HEK293 (cell line): ENCODE data around the gene CLEC16A.
A peak's percentile ranks its signal among the peaks of the same experiment; 100 is the strongest.

Experiments
- GFI1B ChIP-seq: fragments of 450-650 bp; formaldehyde crosslinking; IDR thresholded peaks from 2 replicates; pipeline ENCODE4 v1.5.1; 2016; ENCODE audit warnings: missing biosample characterization, missing genetic modification characterization
- GLIS2 ChIP-seq: fragments of 450-650 bp; formaldehyde crosslinking; IDR thresholded peaks from 2 replicates; pipeline ENCODE4 v1.5.1; 2016; ENCODE audit warnings: missing biosample characterization, missing genetic modification characterization
- HOXD13 ChIP-seq: sonication (generic); formaldehyde crosslinking; IDR thresholded peaks from 2 replicates; pipeline ENCODE4 v1.8.0; 2022; ENCODE audit warnings: missing genetic modification reagents, borderline replicate concordance
- SETDB1 ChIP-seq: IDR thresholded peaks from one replicate; pipeline ENCODE4 v1.6.1; 2017; ENCODE audit warnings: mild to moderate bottlenecking, low read length, moderate library complexity, mixed read lengths; ENCODE audit not compliant: insufficient read length
- TCF7L2 ChIP-seq: IDR thresholded peaks from 2 replicates; pipeline ENCODE4 v1.6.1; 2011; ENCODE audit warnings: low read depth, mild to moderate bottlenecking, inconsistent platforms, low read length, moderate library complexity, borderline replicate concordance
- ZBTB1 ChIP-seq: fragments of 450-650 bp; formaldehyde crosslinking; IDR thresholded peaks from 2 replicates; pipeline ENCODE4 v1.5.1; 2016; ENCODE audit warnings: missing biosample characterization, missing genetic modification characterization
- ZBTB17 ChIP-seq: fragments of 450-650 bp; formaldehyde crosslinking; IDR thresholded peaks from 2 replicates; pipeline ENCODE4 v1.5.1; 2016; ENCODE audit warnings: missing biosample characterization, missing genetic modification characterization
- ZBTB8A ChIP-seq: fragments of 450-650 bp; formaldehyde crosslinking; IDR thresholded peaks from 2 replicates; pipeline ENCODE4 v1.5.1; 2016; ENCODE audit warnings: missing biosample characterization, missing genetic modification characterization
- ZFHX2 ChIP-seq: fragments of 450-650 bp; formaldehyde crosslinking; conservative IDR thresholded peaks from 2 replicates; pipeline ENCODE4 v1.5.1; 2016; ENCODE audit warnings: missing biosample characterization, missing genetic modification characterization
- ZNF169 ChIP-seq: fragments of 450-650 bp; formaldehyde crosslinking; IDR thresholded peaks from 2 replicates; pipeline ENCODE4 v1.5.1; 2016; ENCODE audit warnings: missing biosample characterization, missing genetic modification characterization
- ZNF174 ChIP-seq: fragments of 450-650 bp; formaldehyde crosslinking; IDR thresholded peaks from 2 replicates; pipeline ENCODE4 v1.5.0; 2017; ENCODE audit warnings: missing biosample characterization, mild to moderate bottlenecking, missing genetic modification characterization
- ZNF2 ChIP-seq: fragments of 450-650 bp; formaldehyde crosslinking; IDR thresholded peaks from 2 replicates; pipeline ENCODE4 v1.5.1; 2016; ENCODE audit warnings: missing biosample characterization, missing genetic modification characterization
- ZNF354C ChIP-seq: fragments of 450-650 bp; formaldehyde crosslinking; IDR thresholded peaks from 2 replicates; pipeline ENCODE4 v1.5.1; 2016; ENCODE audit warnings: missing biosample characterization, missing genetic modification characterization, low read depth, borderline replicate concordance
- ZNF366 ChIP-seq: fragments of 450-650 bp; formaldehyde crosslinking; conservative IDR thresholded peaks from 2 replicates; pipeline ENCODE4 v1.5.1; 2016; ENCODE audit warnings: missing biosample characterization, missing genetic modification characterization
- ZNF416 ChIP-seq: fragments of 450-650 bp; formaldehyde crosslinking; IDR thresholded peaks from 2 replicates; pipeline ENCODE4 v1.5.1; 2016; ENCODE audit warnings: missing biosample characterization, missing genetic modification characterization
- ZNF423 ChIP-seq: fragments of 450-650 bp; formaldehyde crosslinking; IDR thresholded peaks from 2 replicates; pipeline ENCODE4 v1.5.1; 2016; ENCODE audit warnings: missing biosample characterization, missing genetic modification characterization
- ZNF529 ChIP-seq: fragments of 450-650 bp; formaldehyde crosslinking; IDR thresholded peaks from 2 replicates; pipeline ENCODE4 v1.5.1; 2017; ENCODE audit warnings: missing genetic modification characterization, missing biosample characterization; ENCODE audit not compliant: insufficient replicate concordance
- ZNF560 ChIP-seq: fragments of 450-650 bp; formaldehyde crosslinking; IDR thresholded peaks from 2 replicates; pipeline ENCODE4 v1.5.1; 2017; ENCODE audit warnings: missing biosample characterization, missing genetic modification characterization, borderline replicate concordance
- ZNF561 ChIP-seq: fragments of 450-650 bp; IDR thresholded peaks from 2 replicates; pipeline ENCODE4 v1.5.1; 2018; ENCODE audit warnings: missing biosample characterization, missing genetic modification characterization, borderline replicate concordance
- ZNF571 ChIP-seq: fragments of 450-650 bp; formaldehyde crosslinking; IDR thresholded peaks from 2 replicates; pipeline ENCODE4 v1.5.0; 2017; ENCODE audit warnings: missing biosample characterization, missing genetic modification characterization
- ZNF660 ChIP-seq: fragments of 450-650 bp; IDR thresholded peaks from 2 replicates; pipeline ENCODE4 v1.5.1; 2018; ENCODE audit warnings: missing biosample characterization, mild to moderate bottlenecking, missing genetic modification characterization
- ZNF792 ChIP-seq: fragments of 450-650 bp; formaldehyde crosslinking; IDR thresholded peaks from 2 replicates; pipeline ENCODE4 v1.5.1; 2016; ENCODE audit warnings: missing biosample characterization, missing genetic modification characterization
- TF ChIP-seq, protein P1 (sequence below): fragments of 450-650 bp; formaldehyde crosslinking; IDR thresholded peaks from 2 replicates; pipeline ENCODE4 v1.5.1; 2016; ENCODE audit warnings: missing biosample characterization, missing genetic modification characterization, low read depth
- TF ChIP-seq, protein P2 (sequence below): fragments of 450-650 bp; formaldehyde crosslinking; IDR thresholded peaks from 2 replicates; pipeline ENCODE4 v1.5.1; 2016; ENCODE audit warnings: missing biosample characterization, missing genetic modification characterization
- TF ChIP-seq, protein P3 (sequence below): fragments of 450-650 bp; formaldehyde crosslinking; IDR thresholded peaks from 2 replicates; pipeline ENCODE4 v1.5.1; 2016; ENCODE audit warnings: missing biosample characterization, missing genetic modification characterization
- TF ChIP-seq, protein P4 (sequence below): fragments of 450-650 bp; formaldehyde crosslinking; IDR thresholded peaks from 2 replicates; pipeline ENCODE4 v1.5.1; 2017; ENCODE audit warnings: missing biosample characterization, mild to moderate bottlenecking, missing genetic modification characterization, moderate library complexity

CLEC16A gene

DNA sequence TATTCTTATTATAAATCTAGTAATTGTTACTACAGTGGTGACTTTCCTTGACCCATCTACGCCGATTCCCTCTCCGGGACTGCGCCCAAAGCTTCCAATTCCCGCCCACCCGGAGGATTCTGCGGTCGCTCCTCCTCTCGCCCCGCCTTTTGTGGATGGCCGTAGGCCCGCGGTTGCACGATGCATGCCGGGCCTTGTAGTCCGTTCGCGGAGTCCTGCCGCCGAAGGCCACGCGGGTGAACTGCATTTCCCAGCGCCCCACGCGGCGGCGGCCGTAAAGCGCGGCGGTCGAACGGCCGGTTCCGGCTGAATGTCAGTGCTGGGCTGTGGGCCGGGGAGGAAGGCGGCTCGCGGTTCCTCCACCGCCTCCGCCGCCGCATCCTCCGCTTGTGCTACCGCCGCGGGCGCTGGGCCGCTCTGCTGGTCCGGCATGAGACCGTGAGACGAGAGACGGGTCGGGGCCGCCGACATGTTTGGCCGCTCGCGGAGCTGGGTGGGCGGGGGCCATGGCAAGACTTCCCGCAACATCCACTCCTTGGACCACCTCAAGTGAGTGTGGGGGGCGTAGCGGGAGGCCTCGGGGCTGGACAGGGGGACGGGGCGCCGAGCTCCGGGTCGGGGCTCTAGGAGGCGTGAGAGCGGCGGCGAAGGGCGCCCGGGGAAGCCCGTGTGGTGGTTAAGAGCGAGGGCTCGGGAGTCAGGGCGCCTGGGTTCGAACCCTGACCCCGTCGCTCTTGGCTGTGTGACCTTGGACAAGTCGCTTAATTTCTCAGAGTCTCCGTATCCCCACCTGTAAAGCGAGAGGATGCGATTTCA, at the start of gene CLEC16A (continued):
- TF ChIP-seq ZNF169 (tag by site-specific recombination) (no peak), HOXD13 (CRISPR knock-in tag) (no peak), GFI1B (tag by site-specific recombination) (no peak), ZNF416 (tag by site-specific recombination) (no peak), ZNF660 (tag by site-specific recombination) (peak; percentile 15; the same call in 1 of the 2 replicates), GLIS2 (tag by site-specific recombination) (peak; percentile 57), ZNF366 (tag by site-specific recombination) (no peak), ZBTB17 (tag by site-specific recombination) (peak; percentile 87), ZNF354C (tag by site-specific recombination) (no peak), ZNF2 (peak; percentile 30; the same call in 1 of the 2 replicates), ZNF560 (tag by site-specific recombination) (no peak), ZBTB8A (tag by site-specific recombination) (peak; percentile 23; the same call in 1 of the 2 replicates), ZNF561 (tag by site-specific recombination) (no peak), ZFHX2 (tag by site-specific recombination) (peak; percentile 94), ZNF571 (tag by site-specific recombination) (no peak), ZNF792 (no peak), ZNF529 (tag by site-specific recombination) (no peak), SETDB1 (no peak), TCF7L2 (no peak), ZNF423 (tag by site-specific recombination) (no peak), ZBTB1 (tag by site-specific recombination) (no peak), ZNF174 (tag by site-specific recombination) (no peak)
- TF ChIP-seq, protein P1, sequence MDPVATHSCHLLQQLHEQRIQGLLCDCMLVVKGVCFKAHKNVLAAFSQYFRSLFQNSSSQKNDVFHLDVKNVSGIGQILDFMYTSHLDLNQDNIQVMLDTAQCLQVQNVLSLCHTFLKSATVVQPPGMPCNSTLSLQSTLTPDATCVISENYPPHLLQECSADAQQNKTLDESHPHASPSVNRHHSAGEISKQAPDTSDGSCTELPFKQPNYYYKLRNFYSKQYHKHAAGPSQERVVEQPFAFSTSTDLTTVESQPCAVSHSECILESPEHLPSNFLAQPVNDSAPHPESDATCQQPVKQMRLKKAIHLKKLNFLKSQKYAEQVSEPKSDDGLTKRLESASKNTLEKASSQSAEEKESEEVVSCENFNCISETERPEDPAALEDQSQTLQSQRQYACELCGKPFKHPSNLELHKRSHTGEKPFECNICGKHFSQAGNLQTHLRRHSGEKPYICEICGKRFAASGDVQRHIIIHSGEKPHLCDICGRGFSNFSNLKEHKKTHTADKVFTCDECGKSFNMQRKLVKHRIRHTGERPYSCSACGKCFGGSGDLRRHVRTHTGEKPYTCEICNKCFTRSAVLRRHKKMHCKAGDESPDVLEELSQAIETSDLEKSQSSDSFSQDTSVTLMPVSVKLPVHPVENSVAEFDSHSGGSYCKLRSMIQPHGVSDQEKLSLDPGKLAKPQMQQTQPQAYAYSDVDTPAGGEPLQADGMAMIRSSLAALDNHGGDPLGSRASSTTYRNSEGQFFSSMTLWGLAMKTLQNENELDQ = no peak
- TF ChIP-seq, protein P2, sequence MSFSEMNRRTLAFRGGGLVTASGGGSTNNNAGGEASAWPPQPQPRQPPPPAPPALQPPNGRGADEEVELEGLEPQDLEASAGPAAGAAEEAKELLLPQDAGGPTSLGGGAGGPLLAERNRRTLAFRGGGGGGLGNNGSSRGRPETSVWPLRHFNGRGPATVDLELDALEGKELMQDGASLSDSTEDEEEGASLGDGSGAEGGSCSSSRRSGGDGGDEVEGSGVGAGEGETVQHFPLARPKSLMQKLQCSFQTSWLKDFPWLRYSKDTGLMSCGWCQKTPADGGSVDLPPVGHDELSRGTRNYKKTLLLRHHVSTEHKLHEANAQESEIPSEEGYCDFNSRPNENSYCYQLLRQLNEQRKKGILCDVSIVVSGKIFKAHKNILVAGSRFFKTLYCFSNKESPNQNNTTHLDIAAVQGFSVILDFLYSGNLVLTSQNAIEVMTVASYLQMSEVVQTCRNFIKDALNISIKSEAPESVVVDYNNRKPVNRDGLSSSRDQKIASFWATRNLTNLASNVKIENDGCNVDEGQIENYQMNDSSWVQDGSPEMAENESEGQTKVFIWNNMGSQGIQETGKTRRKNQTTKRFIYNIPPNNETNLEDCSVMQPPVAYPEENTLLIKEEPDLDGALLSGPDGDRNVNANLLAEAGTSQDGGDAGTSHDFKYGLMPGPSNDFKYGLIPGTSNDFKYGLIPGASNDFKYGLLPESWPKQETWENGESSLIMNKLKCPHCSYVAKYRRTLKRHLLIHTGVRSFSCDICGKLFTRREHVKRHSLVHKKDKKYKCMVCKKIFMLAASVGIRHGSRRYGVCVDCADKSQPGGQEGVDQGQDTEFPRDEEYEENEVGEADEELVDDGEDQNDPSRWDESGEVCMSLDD = no peak
- TF ChIP-seq, protein P3, sequence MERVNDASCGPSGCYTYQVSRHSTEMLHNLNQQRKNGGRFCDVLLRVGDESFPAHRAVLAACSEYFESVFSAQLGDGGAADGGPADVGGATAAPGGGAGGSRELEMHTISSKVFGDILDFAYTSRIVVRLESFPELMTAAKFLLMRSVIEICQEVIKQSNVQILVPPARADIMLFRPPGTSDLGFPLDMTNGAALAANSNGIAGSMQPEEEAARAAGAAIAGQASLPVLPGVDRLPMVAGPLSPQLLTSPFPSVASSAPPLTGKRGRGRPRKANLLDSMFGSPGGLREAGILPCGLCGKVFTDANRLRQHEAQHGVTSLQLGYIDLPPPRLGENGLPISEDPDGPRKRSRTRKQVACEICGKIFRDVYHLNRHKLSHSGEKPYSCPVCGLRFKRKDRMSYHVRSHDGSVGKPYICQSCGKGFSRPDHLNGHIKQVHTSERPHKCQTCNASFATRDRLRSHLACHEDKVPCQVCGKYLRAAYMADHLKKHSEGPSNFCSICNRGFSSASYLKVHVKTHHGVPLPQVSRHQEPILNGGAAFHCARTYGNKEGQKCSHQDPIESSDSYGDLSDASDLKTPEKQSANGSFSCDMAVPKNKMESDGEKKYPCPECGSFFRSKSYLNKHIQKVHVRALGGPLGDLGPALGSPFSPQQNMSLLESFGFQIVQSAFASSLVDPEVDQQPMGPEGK (tag by site-specific recombination) = peak; percentile 74; the same call in 1 of the 2 replicates
- TF ChIP-seq, protein P4, sequence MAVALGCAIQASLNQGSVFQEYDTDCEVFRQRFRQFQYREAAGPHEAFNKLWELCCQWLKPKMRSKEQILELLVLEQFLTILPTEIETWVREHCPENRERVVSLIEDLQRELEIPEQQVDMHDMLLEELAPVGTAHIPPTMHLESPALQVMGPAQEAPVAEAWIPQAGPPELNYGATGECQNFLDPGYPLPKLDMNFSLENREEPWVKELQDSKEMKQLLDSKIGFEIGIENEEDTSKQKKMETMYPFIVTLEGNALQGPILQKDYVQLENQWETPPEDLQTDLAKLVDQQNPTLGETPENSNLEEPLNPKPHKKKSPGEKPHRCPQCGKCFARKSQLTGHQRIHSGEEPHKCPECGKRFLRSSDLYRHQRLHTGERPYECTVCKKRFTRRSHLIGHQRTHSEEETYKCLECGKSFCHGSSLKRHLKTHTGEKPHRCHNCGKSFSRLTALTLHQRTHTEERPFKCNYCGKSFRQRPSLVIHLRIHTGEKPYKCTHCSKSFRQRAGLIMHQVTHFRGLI (tag by site-specific recombination) = no peak
